Measurements from ENCODE around the gene LYPD5.

LYPD5 gene

DNA sequence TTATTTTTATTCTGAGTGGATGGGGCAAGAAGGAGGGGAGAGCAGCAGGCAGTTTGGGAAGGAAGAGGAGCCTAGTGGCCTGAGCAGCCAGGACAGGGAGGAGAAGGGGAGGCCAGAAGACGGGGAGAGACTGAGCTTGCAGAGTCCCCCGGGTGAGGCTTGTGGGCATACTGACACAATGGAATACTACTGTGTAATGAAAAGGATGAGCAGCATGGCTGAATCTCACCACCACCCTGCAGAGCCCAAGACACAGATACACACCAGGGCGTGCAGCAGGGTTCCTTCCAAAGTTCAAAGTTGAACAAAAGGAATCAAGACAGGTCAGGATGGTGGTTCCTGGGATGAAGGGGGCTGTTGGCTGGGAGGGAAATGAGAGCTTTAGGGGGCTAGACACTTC, 39.4 kb downstream of the LYPD5 start:
- no peak overlapping the region for H3K4me3 ChIP-seq (ENCODE audit: low read depth, low read length)
- no peak for DNase-seq (ENCODE audit: low read depth)

DNA sequence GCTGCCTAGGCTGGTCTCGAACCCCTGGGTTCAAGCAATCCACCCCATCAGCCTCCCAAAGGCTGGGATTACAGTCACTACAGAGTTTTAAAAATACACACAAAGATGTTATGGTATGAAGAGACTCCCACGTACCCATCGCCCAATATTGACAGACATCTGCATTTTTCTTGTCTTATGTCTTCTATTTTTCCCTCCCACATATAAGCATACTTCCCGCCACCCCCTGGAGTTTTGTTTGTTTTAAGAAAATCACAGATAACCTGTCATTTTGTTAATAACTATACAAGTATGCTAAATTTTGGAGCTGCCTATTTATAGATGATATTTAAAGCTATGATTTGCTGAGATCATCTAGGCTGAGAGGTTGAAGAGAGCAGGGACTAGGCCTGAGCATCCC, 41.3 kb downstream of the LYPD5 start:
- H3K4me3 ChIP-seq (ENCODE audit: low read depth, low read length): no peak overlapping the region
- no peak for DNase-seq (ENCODE audit: low read depth)

DNA sequence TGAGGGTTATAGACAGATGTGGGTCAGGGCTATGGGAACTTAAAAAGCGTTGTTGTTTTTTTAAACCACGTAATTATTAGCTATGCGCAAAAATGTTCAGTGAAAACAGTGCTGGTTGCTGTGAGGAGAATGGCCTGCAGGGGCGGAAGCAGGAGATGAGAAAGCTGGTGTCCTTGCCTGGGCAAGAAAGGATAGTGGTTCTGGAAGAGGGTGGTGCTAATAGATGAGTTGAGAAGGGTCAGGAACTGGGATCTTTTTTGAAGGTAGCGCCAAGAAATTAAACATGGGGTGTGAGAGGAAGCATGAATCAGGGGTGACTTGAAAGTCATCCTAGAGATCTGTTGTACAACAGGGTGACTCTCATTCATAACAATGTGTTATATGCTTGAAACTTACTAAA, 42.7 kb downstream of the LYPD5 start:
- H3K4me3 ChIP-seq (ENCODE audit: low read depth, low read length): no peak overlapping the region
- no peak for DNase-seq (ENCODE audit: low read depth)

DNA sequence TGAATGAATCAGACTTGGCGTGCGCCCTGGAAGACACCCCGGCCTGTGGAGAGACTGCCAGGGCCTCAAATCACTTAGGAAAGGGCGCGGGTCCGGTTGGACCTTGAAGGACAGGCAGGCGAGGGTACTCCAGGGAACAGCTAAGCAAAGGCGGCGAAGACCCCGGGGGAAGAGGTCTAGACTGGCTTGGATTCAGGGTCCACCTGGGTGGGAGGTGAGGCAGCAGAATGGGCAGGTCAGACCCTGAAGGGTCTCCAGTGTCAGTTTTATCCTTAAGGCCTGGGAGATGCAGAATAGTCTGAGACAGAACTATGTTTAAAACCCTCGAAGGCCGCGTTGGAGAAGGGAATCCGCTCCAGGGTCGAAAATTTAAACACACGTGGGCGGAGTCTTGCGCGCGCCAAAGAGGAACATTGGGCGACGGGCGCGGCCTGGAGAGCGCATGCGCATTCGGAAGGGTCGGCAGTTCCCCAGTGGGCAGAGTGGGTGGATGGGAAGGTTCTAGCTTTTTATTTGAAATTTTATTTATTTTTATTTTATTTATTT, 46.9 kb downstream of the LYPD5 start:
- no peak for DNase-seq (ENCODE audit: low read depth)
- peak overlapping the region; percentile 84 for H3K4me3 ChIP-seq (ENCODE audit: low read depth, low read length)

DNA sequence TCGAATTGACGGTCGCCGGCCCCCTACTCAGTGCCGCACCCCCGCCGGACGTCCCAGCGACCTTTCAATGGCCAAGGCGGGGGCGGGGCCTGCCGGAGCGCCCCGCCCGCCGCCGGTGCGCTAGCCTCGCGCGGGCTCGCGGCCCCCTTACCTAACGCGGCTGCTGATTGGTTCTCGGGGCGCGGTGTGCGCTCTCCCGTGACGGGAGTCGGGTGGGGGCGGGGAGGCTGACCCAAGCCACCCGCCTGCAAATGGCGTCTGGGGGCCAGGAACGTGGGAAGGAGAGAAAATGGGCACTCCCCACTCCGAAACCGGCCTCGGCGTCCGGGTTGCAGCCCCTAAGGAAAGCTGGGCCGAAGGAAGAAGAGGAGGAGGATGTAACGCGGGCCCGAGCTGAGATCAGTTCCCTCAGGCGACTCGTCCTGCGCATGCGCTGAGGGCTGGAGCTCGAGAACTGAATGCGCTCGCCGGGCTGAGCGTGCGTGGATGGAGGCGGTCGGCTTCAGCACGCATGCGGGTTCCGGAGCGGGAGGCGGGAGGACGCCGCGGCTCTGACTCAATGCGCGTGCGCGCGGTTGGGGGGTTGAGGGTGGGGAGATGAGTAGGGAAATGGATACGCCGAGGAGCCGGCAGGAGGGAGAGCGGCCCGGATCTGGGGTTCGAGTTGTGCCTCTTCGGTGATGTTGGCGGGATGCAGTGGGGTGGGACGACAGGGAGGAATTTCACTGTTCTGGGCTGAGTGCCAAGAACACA, 47.6 kb downstream of the LYPD5 start, which contains the start of gene SMG9:
Gene SMG9, minus strand, starts transcription at position 460 of the 753 bp plus-strand sequence. CDS start 4,221 bp downstream, outside the sequence.
- H3K4me3 ChIP-seq (ENCODE audit: low read depth, low read length): peak within 1 kb of the TSS; percentile 84
- DNase-seq (ENCODE audit: low read depth): peak; percentile 90

DNA sequence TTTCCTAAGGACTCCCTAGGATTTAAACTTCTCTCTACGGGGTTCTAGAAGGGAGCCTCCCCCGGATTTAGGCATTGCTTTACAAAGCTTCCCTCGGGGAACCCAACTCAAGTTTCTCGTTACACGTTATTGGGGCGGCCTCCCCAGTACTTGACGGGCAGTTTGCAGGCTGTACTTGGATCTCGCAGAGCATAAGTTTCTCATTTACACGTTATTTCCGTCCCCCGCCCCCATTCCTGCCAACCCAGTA, 48.1 kb downstream of the LYPD5 start:
- DNase-seq (ENCODE audit: low read depth): no peak
- H3K4me3 ChIP-seq (ENCODE audit: low read depth, low read length): peak overlapping the region; percentile 84

DNA sequence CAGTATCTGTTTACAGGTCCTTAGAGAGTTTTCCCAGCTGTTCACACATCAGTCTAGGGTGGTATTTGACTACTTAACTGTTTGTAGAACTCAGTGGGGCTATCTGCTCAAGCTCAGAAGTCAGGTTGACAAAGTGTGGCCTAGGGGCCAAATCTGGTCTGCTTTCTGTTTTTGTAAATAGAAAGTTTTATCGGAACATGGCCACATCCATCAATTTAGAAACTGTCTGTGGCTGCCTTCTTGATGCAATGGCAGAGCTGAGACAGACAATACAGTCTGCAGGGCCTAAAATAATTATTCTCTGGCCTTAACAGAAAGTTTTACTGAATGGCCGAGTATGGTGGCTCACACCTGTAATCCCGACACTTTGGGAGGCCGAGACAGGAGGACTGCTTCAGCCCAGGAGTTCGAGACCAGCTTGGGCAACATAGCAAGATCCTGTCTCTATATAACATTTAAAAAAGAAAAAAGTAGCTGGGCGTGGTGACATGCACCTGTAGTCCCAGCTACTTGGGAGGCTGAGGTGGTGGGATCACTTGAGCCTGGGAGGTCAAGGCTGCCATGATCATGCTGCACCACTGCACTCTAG, 49.9 kb downstream of the LYPD5 start:
- H3K4me3 ChIP-seq (ENCODE audit: low read depth, low read length): no peak overlapping the region
- DNase-seq (ENCODE audit: low read depth): no peak

DNA sequence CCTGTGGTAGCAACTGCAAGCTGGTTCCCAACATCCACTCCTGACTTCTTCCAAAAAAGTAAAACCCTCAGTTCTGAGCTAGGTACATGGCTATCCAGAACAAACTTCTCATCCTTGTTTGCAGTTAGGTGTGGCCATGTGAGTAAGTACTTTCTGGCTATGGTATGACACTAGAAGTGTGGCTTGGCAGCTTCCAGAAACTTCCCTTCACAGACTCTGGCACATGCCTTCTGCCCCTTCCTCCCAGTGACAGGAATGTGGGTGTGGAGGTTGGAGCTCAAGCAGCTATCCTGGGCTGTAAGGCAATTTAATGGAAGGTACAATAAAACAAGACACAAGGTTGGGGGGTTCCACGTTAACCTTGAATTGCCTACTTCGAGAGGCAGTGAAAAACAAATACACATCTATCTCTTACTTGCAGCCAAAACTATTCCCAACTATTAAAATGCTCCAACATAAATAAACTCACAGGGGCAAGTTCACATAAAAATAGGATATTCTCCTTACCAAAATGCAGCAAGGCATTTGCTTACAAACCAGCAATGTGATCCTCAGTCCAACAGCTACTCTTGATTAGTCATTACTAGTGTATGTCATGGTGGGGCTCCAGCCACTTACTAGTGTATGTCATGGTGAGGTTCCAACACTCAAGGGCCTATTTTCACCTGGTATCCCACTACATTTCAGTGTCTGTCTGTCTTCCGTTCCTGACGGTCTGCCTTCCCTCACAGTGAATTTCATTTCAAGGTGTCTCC, 50.6 kb downstream of the LYPD5 start:
- no peak overlapping the region for H3K4me3 ChIP-seq (ENCODE audit: low read depth, low read length)
- no peak for DNase-seq (ENCODE audit: low read depth)

DNA sequence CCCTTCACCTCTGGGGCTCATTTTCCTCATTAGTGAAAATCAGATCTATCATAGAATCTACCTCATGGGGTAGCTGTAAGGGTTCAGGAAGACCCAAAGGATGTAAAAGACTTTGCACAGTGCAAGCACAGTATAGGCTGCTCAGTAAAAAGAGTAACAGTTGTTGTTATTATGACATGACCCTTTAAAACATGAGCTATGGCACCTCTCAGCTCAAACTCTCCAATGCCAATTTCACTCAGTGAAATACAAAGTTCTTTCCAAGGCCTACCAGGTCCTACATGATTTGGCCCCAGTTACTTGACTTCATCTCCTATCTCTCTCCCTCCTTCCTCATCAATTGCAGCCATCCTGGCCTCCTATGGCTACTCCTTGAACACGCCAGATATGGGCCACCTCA, 52.3 kb downstream of the LYPD5 start:
- no peak for DNase-seq (ENCODE audit: low read depth)
- no peak overlapping the region for H3K4me3 ChIP-seq (ENCODE audit: low read depth, low read length)

DNA sequence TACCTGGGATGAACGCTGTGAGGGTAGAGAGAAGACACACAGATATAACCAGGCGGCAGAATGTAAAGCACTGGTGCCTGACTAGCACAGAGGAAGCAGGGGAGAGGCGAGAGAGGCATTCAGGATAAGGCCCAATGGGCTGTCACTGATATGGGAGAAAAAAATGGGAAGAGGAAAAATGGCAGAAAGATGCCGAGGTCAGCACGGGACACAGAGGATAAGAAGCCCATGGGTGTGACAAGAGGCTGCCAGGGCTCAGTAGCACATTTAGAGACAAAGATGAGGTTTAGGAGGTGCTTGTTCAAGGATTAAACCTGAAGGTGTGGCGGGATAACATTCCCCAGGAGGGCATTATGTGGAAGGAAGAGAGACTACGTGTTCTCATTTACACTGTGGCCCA, 53.1 kb downstream of the LYPD5 start:
- H3K4me3 ChIP-seq (ENCODE audit: low read depth, low read length): no peak overlapping the region
- DNase-seq (ENCODE audit: low read depth): no peak

DNA sequence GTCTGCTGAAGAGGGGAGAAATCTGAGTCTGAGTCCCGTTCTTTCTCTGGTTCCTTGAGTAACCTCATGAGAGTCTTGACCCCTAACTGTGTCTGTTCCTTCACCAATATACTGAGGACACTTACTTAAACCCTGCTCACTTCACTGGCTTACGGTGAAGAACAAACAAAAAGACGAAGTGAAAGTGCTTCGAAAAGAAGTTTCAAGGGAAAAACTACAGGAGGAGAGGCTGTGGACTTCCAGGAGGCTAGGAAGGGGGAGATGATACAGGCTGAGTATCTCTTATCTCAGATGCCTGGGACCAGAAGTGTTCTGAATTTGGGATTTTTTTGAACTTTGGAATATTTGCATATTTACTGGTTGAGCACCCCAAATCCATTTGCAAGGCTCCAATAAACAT, 53.6 kb downstream of the LYPD5 start:
- no peak for DNase-seq (ENCODE audit: low read depth)
- no peak overlapping the region for H3K4me3 ChIP-seq (ENCODE audit: low read depth, low read length)

DNA sequence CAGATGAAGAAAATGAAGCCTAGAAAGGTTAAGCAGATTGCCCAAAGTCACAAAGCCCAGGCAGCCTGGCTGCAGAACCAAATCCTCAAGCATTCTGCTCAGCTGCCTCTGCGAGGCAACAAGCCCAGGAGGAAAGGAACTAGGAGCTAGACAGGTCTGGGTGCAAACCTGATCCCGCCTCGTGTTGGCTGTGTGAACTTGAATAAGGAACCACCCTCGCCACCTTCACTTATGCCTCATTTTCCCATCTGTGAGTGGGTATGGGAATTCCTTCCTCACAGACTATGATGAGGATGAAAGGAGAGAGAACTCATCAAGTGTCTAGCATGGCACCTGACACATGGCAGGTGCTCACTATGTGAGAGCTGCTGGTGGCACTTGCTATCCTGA, 54.0 kb downstream of the LYPD5 start:
- DNase-seq (ENCODE audit: low read depth): no peak
- H3K4me3 ChIP-seq (ENCODE audit: low read depth, low read length): no peak overlapping the region

DNA sequence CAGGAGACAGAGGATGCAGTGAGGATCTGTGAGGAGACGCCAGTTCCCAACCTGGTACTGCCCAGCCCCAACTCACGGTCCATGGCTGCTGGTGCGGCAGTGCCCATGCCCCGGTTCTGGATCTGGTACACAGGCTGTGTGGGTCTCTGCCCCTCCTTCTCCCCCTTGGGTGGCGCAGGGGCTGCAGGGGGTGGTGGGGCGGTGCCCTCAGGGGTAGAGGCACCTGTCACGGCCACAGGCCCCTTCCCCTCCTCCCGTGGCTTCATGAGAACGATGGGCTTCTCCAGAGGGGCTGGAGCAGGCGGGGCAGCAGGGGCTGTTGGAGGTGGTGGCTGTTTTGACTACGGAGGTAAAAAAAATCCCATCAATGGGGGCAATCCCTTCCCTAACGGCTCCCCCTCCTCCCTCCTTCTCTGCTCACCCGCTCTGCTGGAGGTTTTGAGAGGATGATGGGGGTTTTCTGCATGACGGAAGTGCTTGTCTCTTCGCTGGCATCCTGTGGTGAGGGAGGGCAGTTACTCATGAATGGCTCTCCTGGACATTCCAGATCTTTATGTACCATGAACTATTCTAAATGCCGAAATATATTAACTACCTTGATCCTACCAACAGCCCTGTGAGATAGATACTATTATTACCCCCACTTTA, 54.6 kb downstream of the LYPD5 start:
- no peak overlapping the region for H3K4me3 ChIP-seq (ENCODE audit: low read depth, low read length)
- DNase-seq (ENCODE audit: low read depth): no peak

Measured in skeletal muscle cell (primary cell).